B cell (primary cell): ENCODE measurements around the gene MICALL2. TPM values are rescaled to one million over a fixed set of nuclear protein-coding genes. Genes with fewer than 3 reads are reported as not detected.
A peak's percentile ranks its signal among the peaks of the same experiment; 100 is the strongest.

Experiments used
- ATAC-seq: fragments of 200-7000 bp; cut with Tn5 transposase; one replicate; pipeline ENCODE4 v1.10.0; 2021; ENCODE audit warnings: low read depth, mild to moderate bottlenecking, moderate number of reproducible peaks, moderate library complexity
- CTCF ChIA-PET: fragments of 350-600 bp; sonication (Branson Sonifier 250); formaldehyde crosslinking; loops from one replicate; lab custom pipeline; 2021; ENCODE audit warnings: antibody characterized with exemption, inconsistent platforms; lab: Charles Lee
- POLR2A ChIA-PET: fragments of 350-600 bp; sonication (Branson Sonifier 250); formaldehyde crosslinking; loops from one replicate; lab custom pipeline; 2021; ENCODE audit warnings: antibody characterized with exemption; lab: Charles Lee
- DNase-seq: peaks from one replicate; pipeline ENCODE4 v3.0.0; 2013
- H2AFZ ChIP-seq: 2 replicates; pipeline ENCODE4 v1.6.1; 2012; ENCODE audit warnings: mild to moderate bottlenecking, low read depth, low read length; ENCODE audit not compliant: insufficient read depth, poor library complexity, severe bottlenecking
- H3K27ac ChIP-seq, 2 donors: 1 replicate in 1 of 2; 2 replicates in 1 of 2; pipeline ENCODE4 v1.5.1; 2012 to 2013; ENCODE audit warnings: low read length in 2 of 2, mild to moderate bottlenecking in 2 of 2, moderate library complexity in 1 of 2
- H3K27me3 ChIP-seq, 4 experiments: fragments of 200-600 bp in 1 of 4; sonication (generic) in 1 of 4; replicated peaks in 1 of 4; 1 replicate in 2 of 4; 2 replicates in 2 of 4; pipeline versions ENCODE4 v1.6.1 to v1.7.0; 2013 to 2016; ENCODE audit warnings: low read length in 3 of 4, mild to moderate bottlenecking in 2 of 4, mixed read lengths in 1 of 4, moderate library complexity in 1 of 4; ENCODE audit not compliant: insufficient read depth in 4 of 4, control insufficient read depth in 3 of 4; ENCODE audit errors: control extremely low read depth in 1 of 4
- H3K36me3 ChIP-seq, 2 experiments: replicated peaks in 1 of 2; 1 replicate in 1 of 2; 2 replicates in 1 of 2; pipeline versions ENCODE4 v1.6.1 to v1.7.1; 2013; ENCODE audit warnings: low read length in 1 of 2; ENCODE audit not compliant: insufficient read depth in 2 of 2, control insufficient read depth in 1 of 2; ENCODE audit errors: control extremely low read depth in 1 of 2, extremely low read depth in 1 of 2
- H3K4me1 ChIP-seq, 2 donors: fragments of 200-600 bp in 1 of 2; sonication (generic) in 1 of 2; 1 replicate in 1 of 2; 2 replicates in 1 of 2; pipeline versions ENCODE4 v1.5.1 to v1.6.1; 2013 to 2017; ENCODE audit warnings: low read length in 2 of 2; ENCODE audit not compliant: control insufficient read depth in 2 of 2, insufficient read depth in 2 of 2
- H3K4me2 ChIP-seq: replicated peaks from 2 replicates; pipeline ENCODE3; 2012; ENCODE audit warnings: mild to moderate bottlenecking, low read depth, low read length; ENCODE audit not compliant: poor library complexity, severe bottlenecking
- H3K4me3 ChIP-seq, 5 experiments: fragments of 200-600 bp in 1 of 5; sonication (generic) in 1 of 5; 1 replicate in 3 of 5; 2 replicates in 2 of 5; pipeline versions ENCODE4 v1.5.1 to v1.7.0; 2011 to 2016; ENCODE audit warnings: low read length in 4 of 5, mild to moderate bottlenecking in 4 of 5, low read depth in 2 of 5, control low read depth in 1 of 5, moderate library complexity in 1 of 5; ENCODE audit not compliant: insufficient read depth in 1 of 5; ENCODE audit errors: control extremely low read depth in 1 of 5, extremely low read depth in 1 of 5
- H3K79me2 ChIP-seq: fragments of 200-600 bp; sonication (generic); one replicate; pipeline ENCODE4 v1.6.0; 2016; ENCODE audit warnings: low read length; ENCODE audit not compliant: control insufficient read depth, insufficient read depth
- H3K9ac ChIP-seq: fragments of 200-600 bp; sonication (generic); 2 replicates; pipeline ENCODE4 v1.6.1; 2017; ENCODE audit warnings: mild to moderate bottlenecking, low read length, moderate library complexity
- H3K9me3 ChIP-seq, 3 donors: one replicate each; pipeline versions ENCODE4 v1.6.1 to v1.7.1; 2013; ENCODE audit warnings: low read length in 2 of 3; ENCODE audit not compliant: control insufficient read depth in 2 of 3, insufficient read depth in 1 of 3; ENCODE audit errors: control extremely low read depth in 1 of 3
- H4K20me1 ChIP-seq: 2 replicates; pipeline ENCODE4 v1.6.0; 2012; ENCODE audit warnings: mild to moderate bottlenecking, low read length; ENCODE audit not compliant: insufficient read depth, control insufficient read depth, poor library complexity, severe bottlenecking
- H3K27ac Mint-ChIP-seq: one replicate; pipeline ENCODE4 v1.8.0; 2021; ENCODE audit warnings: mixed read lengths
- H3K27me3 Mint-ChIP-seq: one replicate; pipeline ENCODE4 v1.8.0; 2021; ENCODE audit warnings: mixed read lengths
- H3K4me1 Mint-ChIP-seq: one replicate; pipeline ENCODE4 v1.8.0; 2021; ENCODE audit warnings: mixed read lengths
- H3K4me3 Mint-ChIP-seq: one replicate; pipeline ENCODE4 v1.8.0; 2021; ENCODE audit warnings: mixed read lengths
- H3K9me3 Mint-ChIP-seq: one replicate; pipeline ENCODE4 v1.8.0; 2022; ENCODE audit warnings: mixed read lengths; ENCODE audit not compliant: insufficient read depth
- EZH2 ChIP-seq: IDR thresholded peaks from 2 replicates; pipeline ENCODE4 v1.6.1; 2012; ENCODE audit warnings: borderline replicate concordance, low read depth, mild to moderate bottlenecking, moderate library complexity, low read length; ENCODE audit not compliant: insufficient read depth, poor library complexity, severe bottlenecking
- WGBS: methylation state at CpG from one replicate; pipeline ENCODE4 v1.1.5; 2013; ENCODE audit warnings: missing lambda C conversion rate; ENCODE audit not compliant: insufficient coverage; 5-methylcytosine and 5-hydroxymethylcytosine counted together
- intact Hi-C: fragments of 100-400 bp; cut with micrococcal nuclease; formaldehyde crosslinking; loops from one replicate; pipeline ENCODE4 v1.10.0; 2022
- polyA plus RNA-seq: library from polyadenylated mRNA; depleted of rRNA; stranded (reverse); fragments of >200 nt; gene quantifications from 2 replicates; pipeline ENCODE4 v1.2.3, GENCODE V29; 2012
- total RNA-seq, 2 donors: library from RNA; stranded (reverse); fragments of 120-200 nt in 1 of 2; gene quantifications; 1 replicate in 1 of 2; 2 replicates in 1 of 2; pipeline versions ENCODE4 v1.2.3 to v1.2.4, GENCODE V29; 2013 to 2022
- TF ChIP-seq, protein P1 (sequence below): fragments of 200-600 bp; IDR thresholded peaks from one replicate; pipeline ENCODE4 v1.8.0; 2022; ENCODE audit warnings: antibody characterized with exemption, mild to moderate bottlenecking

MICALL2 gene
- total and polyA plus RNA-seq, 2 donors (not counting 1 experiment from before 2014, with no cell fraction given) = 0.85 to 0.94 TPM

DNA sequence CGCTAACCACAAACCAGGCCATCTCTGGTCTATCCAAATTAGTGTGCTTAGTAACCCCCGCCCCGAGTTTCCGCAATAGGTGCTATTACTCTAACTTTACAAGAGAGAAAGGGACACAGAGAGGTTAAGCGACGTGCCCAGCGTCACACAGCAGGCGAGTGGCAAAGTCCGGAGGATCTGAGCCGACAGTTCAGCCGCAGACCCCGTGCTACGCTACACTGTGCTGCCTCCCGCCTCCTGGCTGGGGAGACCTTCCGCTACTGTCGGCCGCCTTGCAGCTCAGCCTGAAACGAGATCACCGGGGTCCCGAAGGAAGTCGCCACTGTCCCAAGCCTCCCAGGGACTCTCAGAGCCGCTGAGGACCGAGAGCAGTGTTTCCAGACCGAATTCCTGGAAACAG lies 44.1 kb upstream of the MICALL2 start:
- H3K4me1 ChIP-seq = peaks cover 28 to 47% of the 10 kb centered on the region in 2 donors
- ChIA-PET POLR2A (no interaction called here), CTCF (interaction anchor here (1.3 kb wide), 1 partner anchor 53 kb away, joined by 3 read pairs; the partner anchor contains the start of gene TMEM184A)
- H3K79me2 ChIP-seq = peaks cover 37% of the 10 kb centered on the region
- H3K4me3 Mint-ChIP-seq = peak overlapping the region; percentile 84
- intact Hi-C loops = no loop called here
- no peaks in the 10 kb centered on the region for H3K27me3 Mint-ChIP-seq
- peak overlapping the region; percentile 55 to 93 (median 77) for H3K4me3 ChIP-seq
- H3K4me1 Mint-ChIP-seq = peaks cover 44% of the 10 kb centered on the region
- no peak for DNase-seq
- no peaks in the 10 kb centered on the region for H3K9me3 Mint-ChIP-seq
- H3K36me3 ChIP-seq = peaks cover 0 to 26% of the 10 kb centered on the region in 2 experiments
- peak overlapping the region in 1 of 2 donors; percentile 69 for H3K27ac ChIP-seq
- peak overlapping the region; percentile 78 for H3K27ac Mint-ChIP-seq
- H4K20me1 ChIP-seq = peaks cover 50% of the 10 kb centered on the region
- no peaks in the 10 kb centered on the region for H3K27me3 ChIP-seq
- peak overlapping the region; percentile 78 for H3K9ac ChIP-seq
- TF ChIP-seq, protein P1, sequence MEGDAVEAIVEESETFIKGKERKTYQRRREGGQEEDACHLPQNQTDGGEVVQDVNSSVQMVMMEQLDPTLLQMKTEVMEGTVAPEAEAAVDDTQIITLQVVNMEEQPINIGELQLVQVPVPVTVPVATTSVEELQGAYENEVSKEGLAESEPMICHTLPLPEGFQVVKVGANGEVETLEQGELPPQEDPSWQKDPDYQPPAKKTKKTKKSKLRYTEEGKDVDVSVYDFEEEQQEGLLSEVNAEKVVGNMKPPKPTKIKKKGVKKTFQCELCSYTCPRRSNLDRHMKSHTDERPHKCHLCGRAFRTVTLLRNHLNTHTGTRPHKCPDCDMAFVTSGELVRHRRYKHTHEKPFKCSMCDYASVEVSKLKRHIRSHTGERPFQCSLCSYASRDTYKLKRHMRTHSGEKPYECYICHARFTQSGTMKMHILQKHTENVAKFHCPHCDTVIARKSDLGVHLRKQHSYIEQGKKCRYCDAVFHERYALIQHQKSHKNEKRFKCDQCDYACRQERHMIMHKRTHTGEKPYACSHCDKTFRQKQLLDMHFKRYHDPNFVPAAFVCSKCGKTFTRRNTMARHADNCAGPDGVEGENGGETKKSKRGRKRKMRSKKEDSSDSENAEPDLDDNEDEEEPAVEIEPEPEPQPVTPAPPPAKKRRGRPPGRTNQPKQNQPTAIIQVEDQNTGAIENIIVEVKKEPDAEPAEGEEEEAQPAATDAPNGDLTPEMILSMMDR = no peak
- no peak for TF ChIP-seq EZH2
- 37% methylated on average over 24 of the region's 24 CpGs for WGBS
- H2AFZ ChIP-seq = peak overlapping the region; percentile 76
- no peaks in the 10 kb centered on the region for H3K9me3 ChIP-seq
- H3K4me2 ChIP-seq = peak overlapping the region; percentile 93
- ATAC-seq = no peak

DNA sequence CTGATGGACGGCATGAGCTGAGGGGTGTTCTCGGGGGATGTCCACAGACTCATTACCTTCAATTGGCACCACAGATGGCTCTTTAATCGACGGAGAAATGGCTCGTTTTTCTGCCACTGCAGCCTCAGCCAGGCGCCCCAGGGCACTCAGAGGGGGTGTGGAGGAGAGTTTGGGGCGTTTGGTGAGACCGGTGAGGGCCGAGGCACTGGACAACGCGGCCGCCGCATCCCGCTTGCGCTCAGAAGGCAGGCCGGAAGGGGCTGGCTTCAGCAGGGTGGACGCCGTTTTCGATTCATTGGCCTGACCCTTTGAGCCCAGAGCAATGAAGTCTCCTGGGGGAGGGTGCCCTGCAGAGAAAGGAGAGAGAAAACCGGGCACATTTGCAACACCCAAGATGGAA lies 43.6 kb upstream of the MICALL2 start:
- H3K27me3 Mint-ChIP-seq = no peaks in the 10 kb centered on the region
- H3K9me3 Mint-ChIP-seq = no peaks in the 10 kb centered on the region
- H3K9ac ChIP-seq = peak overlapping the region; percentile 78
- H3K27ac Mint-ChIP-seq = peak overlapping the region; percentile 84
- peak overlapping the region in 3 of 5 experiments; percentile 77 to 93 (median 80) for H3K4me3 ChIP-seq
- intact Hi-C loops = no loop called here
- CTCF ChIA-PET = interaction anchor here (1.3 kb wide), 1 partner anchor 53 kb away, joined by 3 read pairs; the partner anchor contains the start of gene TMEM184A
- H3K36me3 ChIP-seq = peaks cover 0 to 31% of the 10 kb centered on the region in 2 experiments
- WGBS = 96% methylated on average over 17 of the region's 20 CpGs
- H4K20me1 ChIP-seq = peaks cover 50% of the 10 kb centered on the region
- H3K4me1 ChIP-seq = peaks cover 28 to 47% of the 10 kb centered on the region in 2 donors
- peaks cover 41% of the 10 kb centered on the region for H3K4me1 Mint-ChIP-seq
- peak overlapping the region; percentile 93 for H3K4me2 ChIP-seq
- H3K27ac ChIP-seq = no peak overlapping the region
- no peaks in the 10 kb centered on the region for H3K9me3 ChIP-seq
- H3K27me3 ChIP-seq = no peaks in the 10 kb centered on the region
- peaks cover 37% of the 10 kb centered on the region for H3K79me2 ChIP-seq
- DNase-seq (no peak), ATAC-seq (no peak)
- H3K4me3 Mint-ChIP-seq = peak overlapping the region; percentile 84
- H2AFZ ChIP-seq = no peak overlapping the region
- POLR2A ChIA-PET = no interaction called here
- no peak for TF ChIP-seq EZH2
- TF ChIP-seq, protein P1 = no peak
